MG63 (cell line): ENCODE data around the gene PUM1. TPM values are rescaled to one million over a fixed set of nuclear protein-coding genes. Genes with fewer than 3 reads are reported as not detected.
A peak's percentile ranks its signal among the peaks of the same experiment; 100 is the strongest.
"Not testable (repeated sequence)": the region's sequence is repeated elsewhere in the genome, so short reads cannot be mapped to it uniquely, and the experiment has no call there.

Experiments used
- DNase-seq: peaks from one replicate; pipeline ENCODE4 v3.0.0-alpha.2; 2020
- H3K27me3 ChIP-seq: fragments of 250-450 bp; sonication (Bioruptor Pico); 2 replicates; pipeline ENCODE4 v1.5.1; 2020; ENCODE audit warnings: mild to moderate bottlenecking, moderate library complexity
- H3K36me3 ChIP-seq: fragments of 250-450 bp; sonication (Bioruptor Pico); 2 replicates; pipeline ENCODE4 v1.5.1; 2020; ENCODE audit warnings: mild to moderate bottlenecking, moderate library complexity
- H3K4me3 ChIP-seq: fragments of 250-450 bp; sonication (Bioruptor Pico); 2 replicates; pipeline ENCODE4 v1.5.1; 2020; ENCODE audit warnings: mild to moderate bottlenecking, moderate library complexity
- H3K9me3 ChIP-seq: fragments of 250-450 bp; sonication (Bioruptor Pico); 2 replicates; pipeline ENCODE4 v1.5.1; 2020; ENCODE audit warnings: mild to moderate bottlenecking, moderate library complexity
- total RNA-seq: library from RNA; depleted of rRNA; stranded (reverse); fragments of >200 nt; shearing (Covaris generic); gene quantifications from 2 replicates; pipeline ENCODE4 v1.2.3, GENCODE V29; 2014; ENCODE audit warnings: low replicate concordance

PUM1 gene
- total RNA-seq, 1 experiment from 2014 or later: 31.6 TPM

DNA sequence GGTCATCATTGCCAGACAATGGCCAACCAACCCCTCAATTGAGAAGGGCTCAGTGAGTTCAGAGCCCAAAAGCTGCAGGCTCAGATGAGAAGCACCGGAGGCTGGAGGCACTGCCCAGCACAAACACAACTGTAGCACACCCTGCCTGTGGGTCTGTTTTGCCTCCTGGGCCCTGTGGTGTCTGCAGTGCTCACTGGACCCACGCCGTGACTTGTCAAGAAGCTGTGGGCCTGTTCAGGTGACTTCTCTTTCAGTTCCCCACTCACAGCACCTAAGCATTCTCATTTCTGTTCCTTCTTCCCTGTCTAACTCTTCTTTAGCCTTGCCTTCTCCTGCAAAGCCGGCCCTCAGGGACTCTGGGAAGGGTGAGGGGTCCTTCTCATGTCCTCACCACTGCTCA, 129.8 kb downstream of the PUM1 start:
- H3K36me3 ChIP-seq: peaks cover 82% of the 10 kb centered on the region

DNA sequence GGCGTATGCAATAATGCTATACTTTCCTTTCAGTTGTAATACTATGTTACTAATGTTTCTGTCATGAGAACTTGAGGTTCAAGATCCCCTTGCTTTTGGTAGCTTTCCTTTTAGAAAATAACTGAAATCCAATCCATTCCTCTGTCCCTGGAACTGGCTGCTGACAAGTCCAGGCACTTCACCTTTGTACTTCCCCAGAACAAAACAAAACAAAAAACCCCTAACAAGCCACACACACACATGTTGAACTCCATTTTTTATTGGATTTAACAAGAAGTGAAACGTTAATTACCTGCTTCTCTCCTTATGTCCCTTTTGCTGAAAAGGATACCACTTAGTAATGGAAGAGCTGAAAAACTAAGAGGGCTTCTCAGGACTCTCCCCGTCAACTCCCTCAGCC, 130.9 kb downstream of the PUM1 start:
- DNase-seq: no peak
- Histone ChIP-seq H3K9me3 (no peaks in the 10 kb centered on the region), H3K4me3 (no peak overlapping the region), H3K36me3 (peaks cover 71% of the 10 kb centered on the region), H3K27me3 (no peaks in the 10 kb centered on the region)

More for the DNA sequence above, 129.8 kb downstream of the PUM1 start:
- H3K27me3 ChIP-seq, H3K9me3 ChIP-seq, H3K4me3 ChIP-seq, DNase-seq: not testable (repeated sequence)

DNA sequence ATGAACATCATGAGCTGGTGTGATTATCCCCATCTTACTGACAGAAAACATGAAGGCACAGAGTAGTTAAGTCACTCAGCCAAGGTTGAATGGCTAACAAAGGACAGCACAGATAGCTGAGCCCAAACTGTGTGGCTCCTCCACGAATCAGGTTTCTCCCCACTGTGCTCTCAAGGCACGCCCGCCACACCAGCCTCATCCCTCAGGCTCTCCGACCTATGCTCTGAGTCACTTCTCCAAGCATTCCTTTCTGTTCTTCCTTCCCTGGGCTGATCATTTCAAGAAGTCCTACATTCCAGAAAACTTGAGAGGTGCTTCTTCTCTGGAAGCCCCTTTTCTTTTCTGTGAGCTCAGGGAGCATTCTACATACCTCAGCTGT, 131.7 kb downstream of the PUM1 start:
- DNase-seq: no peak
- H3K4me3 ChIP-seq: no peak overlapping the region
- H3K36me3 ChIP-seq: peaks cover 64% of the 10 kb centered on the region
- no peaks in the 10 kb centered on the region for H3K27me3 ChIP-seq
- no peaks in the 10 kb centered on the region for H3K9me3 ChIP-seq

DNA sequence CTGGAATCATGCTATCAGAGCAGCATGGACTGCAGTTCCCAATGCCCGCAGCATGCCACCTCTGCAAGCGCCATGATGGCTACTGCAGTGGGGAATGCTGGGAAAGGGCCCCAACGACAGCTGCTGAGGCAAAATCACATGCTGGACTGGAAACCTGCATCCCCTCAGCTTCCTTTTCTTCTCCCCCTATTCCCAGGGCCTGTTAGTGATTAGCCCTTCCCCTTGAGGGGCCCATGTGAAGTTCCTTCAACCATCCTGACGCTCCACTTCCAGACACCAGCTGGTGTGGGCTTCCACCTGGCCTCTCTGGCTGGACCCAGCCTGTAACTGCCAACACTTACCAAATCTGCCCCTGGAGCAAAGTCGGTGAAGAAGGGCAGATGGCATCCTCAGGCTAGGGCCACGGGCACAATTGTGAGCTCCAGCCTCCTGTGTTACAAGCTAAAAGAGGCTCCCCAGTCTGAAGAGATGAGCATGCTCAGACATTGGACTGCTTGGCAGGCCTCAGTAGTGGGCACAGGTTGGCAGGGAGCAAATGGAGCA, 134.8 kb downstream of the PUM1 start:
- H3K36me3 ChIP-seq: peaks cover 40% of the 10 kb centered on the region
- no peaks in the 10 kb centered on the region for H3K27me3 ChIP-seq
- no peaks in the 10 kb centered on the region for H3K9me3 ChIP-seq
- no peak for DNase-seq
- no peak overlapping the region for H3K4me3 ChIP-seq

DNA sequence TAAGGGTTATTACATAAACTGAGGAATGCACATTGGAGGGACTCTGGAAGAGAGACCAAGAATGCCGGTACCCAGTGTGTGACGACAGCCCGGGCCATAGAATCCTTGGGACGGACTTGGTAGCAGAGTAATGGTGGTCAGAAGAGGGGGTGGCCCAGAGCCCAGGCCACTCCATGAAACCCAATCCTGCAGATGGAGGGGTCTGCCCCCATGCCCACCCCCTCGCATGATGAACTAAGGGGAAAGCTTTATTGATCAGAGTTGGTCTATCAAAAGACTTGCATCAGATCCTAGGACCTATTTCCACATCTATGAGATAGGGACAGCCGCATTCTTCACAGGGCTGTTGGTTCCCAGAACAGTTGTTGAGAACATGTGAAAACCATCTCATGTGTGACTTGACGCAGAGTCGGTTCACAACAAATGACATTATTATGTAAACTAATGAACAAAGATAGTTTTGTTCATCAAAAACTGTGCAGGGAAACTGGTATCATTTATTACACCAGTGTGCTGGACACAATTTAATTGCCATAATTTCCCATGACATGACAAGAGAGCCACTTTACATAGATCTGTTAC, 135.5 kb downstream of the PUM1 start:
- Histone ChIP-seq H3K36me3 (peaks cover 35% of the 10 kb centered on the region), H3K4me3 (no peak overlapping the region), H3K9me3 (no peaks in the 10 kb centered on the region), H3K27me3 (no peaks in the 10 kb centered on the region)
- no peak for DNase-seq

DNA sequence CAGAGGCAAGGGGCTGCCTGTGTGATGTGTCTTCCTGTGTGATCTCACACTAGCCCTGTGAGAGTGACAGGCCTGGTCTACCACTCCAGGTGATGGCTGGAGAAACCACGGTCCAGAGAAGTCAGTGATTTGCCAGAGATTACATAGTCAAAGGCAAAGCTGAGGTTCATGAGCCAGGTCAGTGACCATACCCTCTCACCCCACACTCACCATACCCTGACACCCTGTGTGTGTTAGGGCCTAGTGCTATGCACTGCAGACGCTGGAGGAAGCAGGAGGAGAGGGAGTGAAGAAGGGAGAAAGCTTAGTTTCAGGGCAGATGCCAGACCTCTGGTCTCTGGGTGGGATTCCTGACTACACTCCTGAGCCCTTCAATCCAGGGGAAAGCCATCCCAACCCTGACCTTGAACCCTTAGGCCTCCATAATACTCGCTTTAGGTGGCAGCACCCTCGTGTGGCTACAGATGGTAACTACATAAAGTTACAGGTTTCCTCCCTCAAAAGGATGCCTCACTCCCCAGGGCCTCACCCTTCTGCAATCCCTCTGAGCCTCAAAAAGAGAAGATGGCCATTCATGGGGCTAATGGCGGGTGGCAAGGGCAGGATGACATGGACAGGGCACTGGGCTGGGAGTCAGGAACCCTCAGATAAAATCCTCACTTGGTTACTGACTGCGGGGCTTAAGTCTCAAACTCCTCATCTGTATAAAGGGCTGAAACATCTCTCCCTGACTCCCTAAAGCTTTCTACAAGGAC, 136.2 kb downstream of the PUM1 start:
- no peaks in the 10 kb centered on the region for H3K9me3 ChIP-seq
- DNase-seq: peak; percentile 22
- peaks cover 27% of the 10 kb centered on the region for H3K36me3 ChIP-seq
- H3K4me3 ChIP-seq: no peak overlapping the region
- no peaks in the 10 kb centered on the region for H3K27me3 ChIP-seq

DNA sequence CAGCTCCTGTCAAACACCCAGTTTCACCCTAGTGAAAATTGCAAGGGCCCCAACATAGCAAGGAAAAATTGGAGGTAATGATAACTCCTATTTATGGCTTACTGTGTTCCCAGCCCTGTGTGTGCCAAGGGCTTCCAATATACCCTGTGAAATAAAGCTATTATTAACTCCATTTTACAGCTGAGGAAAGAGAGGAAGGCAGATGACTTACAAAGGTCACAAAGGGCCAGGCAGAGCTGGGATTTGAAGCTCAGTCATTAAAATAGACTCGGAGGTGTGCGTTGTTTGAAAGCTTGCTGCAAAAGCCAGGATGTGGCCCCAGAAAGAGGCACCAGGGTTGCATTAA, 136.8 kb downstream of the PUM1 start:
- Histone ChIP-seq H3K4me3 (no peak overlapping the region), H3K9me3 (no peaks in the 10 kb centered on the region), H3K27me3 (no peaks in the 10 kb centered on the region), H3K36me3 (peaks cover 24% of the 10 kb centered on the region)
- no peak for DNase-seq

DNA sequence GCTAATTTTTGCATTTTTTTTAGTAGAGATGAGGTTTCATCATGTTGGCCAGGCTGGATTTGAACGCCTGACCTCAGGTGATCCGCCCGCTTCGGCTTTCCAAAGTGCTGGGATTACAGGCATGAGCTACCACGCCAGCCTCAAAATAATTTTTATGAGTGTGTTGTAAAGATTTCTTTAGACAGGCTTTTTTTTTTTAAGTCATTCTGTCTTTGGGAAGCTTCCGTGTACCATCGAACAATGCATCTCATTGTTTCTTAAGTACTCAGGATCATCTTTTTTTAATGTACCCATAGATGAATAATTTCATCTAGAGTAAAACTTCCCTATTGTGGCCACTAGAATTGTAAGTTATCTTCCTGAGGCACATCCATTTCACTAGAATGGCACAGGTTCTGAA, 137.3 kb downstream of the PUM1 start:
- Histone ChIP-seq H3K27me3 (no peaks in the 10 kb centered on the region), H3K9me3 (no peaks in the 10 kb centered on the region)

DNA sequence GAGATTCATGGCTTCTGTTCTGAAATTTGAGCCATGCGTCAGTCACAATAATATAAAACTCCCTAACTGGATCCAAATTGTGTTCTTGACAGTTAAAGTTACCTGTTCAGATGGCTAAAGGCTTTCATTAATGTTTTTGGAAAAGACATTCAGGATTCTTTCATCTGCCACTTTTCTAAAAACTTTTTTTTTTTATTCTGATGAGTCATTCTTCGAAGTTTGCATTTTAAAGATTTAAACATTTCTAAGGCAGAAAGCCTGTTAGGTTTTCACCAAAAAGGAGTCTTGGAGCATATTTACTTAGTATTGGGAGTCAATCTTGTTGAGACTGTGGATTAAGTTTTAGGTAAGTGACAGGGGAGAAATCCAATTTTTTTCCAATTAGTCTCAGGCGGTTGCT, 138.1 kb downstream of the PUM1 start:
- no peaks in the 10 kb centered on the region for H3K9me3 ChIP-seq
- no peak overlapping the region for H3K4me3 ChIP-seq
- H3K27me3 ChIP-seq: no peaks in the 10 kb centered on the region
- no peak for DNase-seq
- H3K36me3 ChIP-seq: peaks cover 15% of the 10 kb centered on the region

More for the DNA sequence above, 137.3 kb downstream of the PUM1 start:
- no peak overlapping the region for H3K4me3 ChIP-seq
- H3K36me3 ChIP-seq: peaks cover 19% of the 10 kb centered on the region
- no peak for DNase-seq

DNA sequence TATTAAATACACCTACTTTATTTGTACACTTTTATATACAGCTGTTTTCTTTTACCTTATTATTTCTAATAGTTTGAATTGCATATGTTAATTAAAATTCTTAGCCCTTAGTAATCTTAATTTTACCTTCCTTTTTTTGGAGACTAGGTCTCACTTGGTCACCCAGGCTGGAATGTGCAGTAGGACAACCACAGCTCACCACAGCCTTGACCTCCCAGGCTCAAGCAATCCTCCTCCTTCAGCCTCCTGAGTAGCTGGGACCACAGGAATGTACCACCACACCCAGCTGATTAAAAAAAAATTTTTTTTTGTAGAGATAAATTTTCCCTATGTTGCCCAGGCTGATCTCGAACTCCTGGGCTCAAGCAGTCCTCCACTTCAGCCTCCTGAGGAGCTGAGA, 141.9 kb downstream of the PUM1 start:
- DNase-seq: no peak
- no peaks in the 10 kb centered on the region; the same call in 1 of the 2 replicates for H3K27me3 ChIP-seq
- H3K4me3 ChIP-seq: no peak overlapping the region

DNA sequence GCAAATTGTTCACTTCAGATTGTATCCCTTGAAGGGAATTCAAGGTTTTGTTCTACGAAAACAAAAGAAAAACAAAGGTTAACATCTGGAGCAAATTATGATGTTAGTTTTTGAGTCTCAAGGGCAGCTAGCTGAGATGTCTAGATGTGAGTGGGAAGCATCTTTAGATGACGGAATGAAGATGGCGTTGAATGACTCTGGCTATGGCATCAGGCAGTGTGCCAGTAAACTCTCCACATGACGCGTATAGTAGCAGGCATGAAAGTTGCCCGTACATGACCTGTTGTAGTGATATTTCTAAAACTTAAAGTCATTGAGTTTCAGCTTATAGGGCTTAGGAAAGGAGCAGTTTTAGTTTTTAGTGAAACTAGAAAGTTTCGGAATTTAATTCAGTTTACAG, 144.7 kb downstream of the PUM1 start:
- no peak for DNase-seq
- Histone ChIP-seq H3K36me3 (no peaks in the 10 kb centered on the region), H3K27me3 (no peaks in the 10 kb centered on the region; the same call in 1 of the 2 replicates), H3K4me3 (no peak overlapping the region), H3K9me3 (no peaks in the 10 kb centered on the region)

More for the DNA sequence above, 141.9 kb downstream of the PUM1 start:
- H3K9me3 ChIP-seq: no peaks in the 10 kb centered on the region
- H3K36me3 ChIP-seq: no peaks in the 10 kb centered on the region

DNA sequence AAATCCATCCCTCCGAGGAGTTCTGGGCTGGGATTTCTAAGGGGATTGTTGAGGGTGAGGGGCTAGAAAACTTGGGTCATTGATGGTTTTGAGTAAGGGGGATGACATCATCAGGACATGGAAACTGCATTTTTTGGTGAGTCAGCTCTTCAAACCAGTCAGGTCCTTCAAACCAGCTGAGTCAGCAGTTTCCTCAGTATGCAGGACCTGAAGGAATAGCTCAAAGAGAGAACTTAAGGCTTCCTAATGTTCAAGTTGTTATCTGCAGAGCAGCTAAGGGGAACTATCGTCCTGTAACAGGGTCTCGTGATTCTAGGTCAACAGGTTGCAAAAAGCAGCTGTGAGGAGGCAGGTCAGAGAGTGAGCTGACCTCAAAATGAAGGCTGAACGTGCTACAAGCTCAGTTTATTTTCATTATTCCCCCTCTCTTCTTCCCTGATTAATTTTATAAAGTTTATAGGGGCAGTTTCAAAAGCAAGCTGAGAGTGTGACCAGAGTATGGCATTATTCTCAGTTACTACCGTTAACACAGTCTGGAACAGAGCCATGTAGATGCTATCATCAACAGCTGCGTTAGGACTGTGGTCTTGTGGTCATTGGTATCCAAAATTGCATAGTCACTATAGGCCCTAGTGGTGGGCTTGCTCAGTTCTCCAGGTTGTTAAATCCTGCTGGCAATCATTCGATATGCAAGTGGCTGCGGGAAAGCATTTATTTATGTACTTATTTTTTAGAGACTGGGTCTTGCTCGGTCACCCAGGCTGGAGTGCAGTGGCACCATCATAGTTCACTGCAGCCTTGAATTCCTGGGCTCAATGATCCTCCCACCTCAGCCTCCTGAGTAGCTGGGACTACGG, 146.3 kb downstream of the PUM1 start:
- Histone ChIP-seq H3K4me3 (no peak overlapping the region), H3K36me3 (no peaks in the 10 kb centered on the region), H3K27me3 (no peaks in the 10 kb centered on the region; the same call in 1 of the 2 replicates), H3K9me3 (no peaks in the 10 kb centered on the region)
- DNase-seq: no peak

DNA sequence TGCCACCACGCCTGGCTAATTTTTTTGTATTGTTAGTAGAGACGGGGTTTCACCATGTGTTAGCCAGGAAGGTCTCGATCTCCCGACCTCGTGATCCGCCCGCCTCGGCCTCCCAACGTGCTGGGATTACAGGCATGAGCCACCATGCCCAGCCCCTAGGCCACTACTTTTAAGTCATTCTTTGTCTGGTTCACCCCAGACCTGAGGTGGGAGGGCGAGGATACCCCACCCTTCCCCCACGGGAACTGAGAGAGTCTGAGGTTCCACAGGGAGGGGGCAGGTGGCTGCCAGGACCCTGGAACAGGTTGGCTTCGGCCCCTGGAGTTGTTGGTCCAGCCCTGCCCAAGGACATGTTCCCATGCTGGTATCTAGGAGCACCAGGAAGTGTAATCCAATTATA, 149.2 kb downstream of the PUM1 start:
- H3K4me3 ChIP-seq: no peak overlapping the region
- DNase-seq: no peak
- no peaks in the 10 kb centered on the region for H3K36me3 ChIP-seq
- H3K9me3 ChIP-seq: no peaks in the 10 kb centered on the region
- H3K27me3 ChIP-seq: no peaks in the 10 kb centered on the region; the same call in 1 of the 2 replicates

DNA sequence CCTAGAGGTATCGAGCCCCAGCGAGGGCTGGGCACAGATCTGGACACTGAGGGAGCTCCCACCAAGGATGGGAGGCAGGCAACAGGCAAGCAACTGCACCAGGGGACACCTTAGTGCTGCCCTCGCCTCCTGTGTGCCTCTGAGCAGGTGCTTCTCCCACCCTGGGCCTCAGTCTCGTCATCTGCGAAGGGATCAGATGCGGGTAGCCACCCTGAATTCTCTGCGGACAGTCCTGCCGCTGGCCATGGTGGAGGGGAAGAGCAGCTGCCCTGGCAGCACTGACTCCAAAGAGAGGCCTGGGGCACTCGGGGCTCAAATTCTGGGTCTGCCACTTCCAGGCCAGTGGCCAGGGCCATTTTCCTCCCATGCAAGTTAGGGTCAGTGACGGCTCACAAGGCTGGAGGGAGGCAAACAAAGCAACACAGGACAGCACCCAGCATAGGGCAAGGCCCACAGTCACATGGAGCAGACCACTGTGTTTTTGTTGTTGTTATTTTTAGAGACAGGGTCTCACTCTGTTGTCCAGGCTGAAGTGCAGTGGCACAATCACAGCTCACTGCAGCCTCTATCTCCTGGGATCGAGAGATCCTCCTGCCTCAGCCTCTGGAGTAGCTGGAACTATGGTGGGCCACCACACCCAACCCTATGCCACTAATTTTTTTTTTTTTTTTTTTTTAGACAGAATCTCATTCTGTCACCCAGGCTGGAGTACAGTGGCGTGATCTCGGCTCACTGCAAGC, 149.9 kb downstream of the PUM1 start:
- Histone ChIP-seq H3K9me3 (no peaks in the 10 kb centered on the region), H3K36me3 (no peaks in the 10 kb centered on the region), H3K27me3 (no peaks in the 10 kb centered on the region), H3K4me3 (no peak overlapping the region)
- no peak for DNase-seq

DNA sequence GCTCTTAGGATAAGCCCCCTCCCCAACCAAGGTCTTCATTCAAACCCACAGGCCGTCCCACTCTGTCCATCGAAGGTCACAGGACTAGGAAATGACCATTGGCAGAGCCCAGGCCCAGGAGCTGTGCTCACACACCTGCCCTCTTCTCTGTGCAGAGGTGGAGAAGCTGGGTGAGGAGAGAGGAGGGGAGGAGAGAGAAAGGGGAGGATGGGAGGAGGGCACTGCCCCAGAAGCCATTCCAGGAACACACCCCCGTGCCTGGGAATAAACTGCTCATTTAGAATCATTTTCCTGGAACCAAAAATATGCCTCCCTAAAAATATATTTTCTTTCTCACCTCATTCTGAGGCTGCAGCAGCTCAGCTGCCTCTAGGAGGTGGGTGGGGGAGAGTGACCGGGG, 150.6 kb downstream of the PUM1 start:
- Histone ChIP-seq H3K4me3 (no peak overlapping the region), H3K27me3 (no peaks in the 10 kb centered on the region), H3K9me3 (no peaks in the 10 kb centered on the region), H3K36me3 (no peaks in the 10 kb centered on the region)
- DNase-seq: no peak

DNA sequence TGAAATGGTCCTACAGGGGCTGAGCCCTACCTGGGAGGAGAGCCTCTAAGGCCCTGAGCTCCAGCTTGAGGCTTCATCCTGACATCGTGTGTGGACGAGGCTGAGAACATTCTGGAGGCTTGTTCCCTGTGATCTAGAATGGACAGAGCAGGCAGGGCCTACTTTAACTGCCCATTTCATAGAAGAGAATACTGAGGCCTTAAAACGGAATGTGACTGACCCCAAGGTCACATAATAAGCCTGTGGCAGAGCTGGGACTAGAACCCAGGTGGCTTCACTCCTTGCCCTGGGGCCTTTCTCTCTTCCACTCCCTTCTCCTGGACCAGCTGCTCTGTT, 151.0 kb downstream of the PUM1 start:
- H3K36me3 ChIP-seq: no peaks in the 10 kb centered on the region
- no peak for DNase-seq
- no peaks in the 10 kb centered on the region for H3K9me3 ChIP-seq
- no peak overlapping the region for H3K4me3 ChIP-seq
- no peaks in the 10 kb centered on the region for H3K27me3 ChIP-seq
